Thyroid gland (tissue), 4 donors: ENCODE measurements around the gene RAPGEF1. TPM values are rescaled to one million over a fixed set of nuclear protein-coding genes. Genes with fewer than 3 reads are reported as not detected.

Source experiments
- DNase-seq, 2 donors: peaks; one replicate each; pipeline ENCODE4 v3.0.0-alpha.2; 2019
- H3K27ac ChIP-seq, 3 donors: fragments of 200-600 bp; sonication (generic); 1 replicate in 2 of 3; 2 replicates in 1 of 3; pipeline ENCODE4 v1.5.1; 2016 to 2019; ENCODE audit warnings: mild to moderate bottlenecking in 1 of 3, moderate library complexity in 1 of 3
- H3K27me3 ChIP-seq: fragments of 200-600 bp; sonication (generic); one replicate; pipeline ENCODE4 v1.5.1; 2019
- H3K36me3 ChIP-seq, 2 donors: fragments of 200-600 bp; sonication (generic); one replicate each; pipeline ENCODE4 v1.5.1; 2016 to 2019
- H3K4me1 ChIP-seq, 2 donors: fragments of 200-600 bp; sonication (generic); one replicate each; pipeline ENCODE4 v1.5.1; 2017 to 2019
- H3K4me3 ChIP-seq, 3 donors: fragments of 200-600 bp; sonication (generic); replicated peaks in 1 of 3; 1 replicate in 2 of 3; 2 replicates in 1 of 3; pipeline ENCODE4 v1.5.1; 2016; ENCODE audit warnings: mild to moderate bottlenecking in 1 of 3
- H3K9me3 ChIP-seq: fragments of 200-600 bp; sonication (generic); one replicate; pipeline ENCODE4 v1.5.1; 2017
- CTCF ChIP-seq, 6 experiments: fragments of 200-600 bp in 3 of 6; fragments of 450-650 bp in 3 of 6; sonication (generic) in 3 of 6; IDR thresholded peaks; one replicate each; pipeline ENCODE4 v1.5.1; 2016 to 2019; ENCODE audit warnings: antibody characterized with exemption in 6 of 6, mild to moderate bottlenecking in 2 of 6, inconsistent platforms in 1 of 6, moderate library complexity in 1 of 6
- POLR2A ChIP-seq, 2 donors: fragments of 450-650 bp; IDR thresholded peaks; one replicate each; pipeline ENCODE4 v1.6.1; 2017; ENCODE audit warnings: antibody characterized with exemption in 2 of 2, mild to moderate bottlenecking in 2 of 2, moderate library complexity in 1 of 2
- WGBS, 2 donors: methylation state at CpG; one replicate each; pipeline ENCODE4 v1.1.5; 2017; 5-methylcytosine and 5-hydroxymethylcytosine counted together
- intact Hi-C: fragments of 100-400 bp; cut with DNase I; formaldehyde crosslinking; loops from one replicate; pipeline ENCODE4 v1.15.1; 2023
- total RNA-seq, 4 donors: library from RNA; depleted of rRNA; stranded (reverse); fragments of >200 nt; gene quantifications; one replicate each; pipeline ENCODE4 v1.2.3, GENCODE V29; 2016

Gene RAPGEF1
- total RNA-seq, 4 donors from 2014 or later: 39.6 to 52.5 (median 44.9) TPM

- no peaks in the 10 kb centered on the region for H3K27me3 ChIP-seq
- no peak overlapping the region for H3K4me3 ChIP-seq
- H3K36me3 ChIP-seq: peaks cover 24 to 38% of the 10 kb centered on the region in 2 donors
- intact Hi-C loops: no loop called here
- no peak for TF ChIP-seq CTCF (IDR thresholded peaks at IDR 0.05)
- no peak for TF ChIP-seq POLR2A (IDR thresholded peaks at IDR 0.05)
- H3K4me1 ChIP-seq: no peaks in the 10 kb centered on the region
- no peak overlapping the region for H3K27ac ChIP-seq
- 90 to 91% methylated on average over 20 of the region's 20 CpGs for WGBS, 2 donors
- H3K9me3 ChIP-seq: no peaks in the 10 kb centered on the region
- no peak for DNase-seq
Observed at GRCh38 chr9:131595696-131596429, 144.0 kb downstream of the RAPGEF1 start.

DNA sequence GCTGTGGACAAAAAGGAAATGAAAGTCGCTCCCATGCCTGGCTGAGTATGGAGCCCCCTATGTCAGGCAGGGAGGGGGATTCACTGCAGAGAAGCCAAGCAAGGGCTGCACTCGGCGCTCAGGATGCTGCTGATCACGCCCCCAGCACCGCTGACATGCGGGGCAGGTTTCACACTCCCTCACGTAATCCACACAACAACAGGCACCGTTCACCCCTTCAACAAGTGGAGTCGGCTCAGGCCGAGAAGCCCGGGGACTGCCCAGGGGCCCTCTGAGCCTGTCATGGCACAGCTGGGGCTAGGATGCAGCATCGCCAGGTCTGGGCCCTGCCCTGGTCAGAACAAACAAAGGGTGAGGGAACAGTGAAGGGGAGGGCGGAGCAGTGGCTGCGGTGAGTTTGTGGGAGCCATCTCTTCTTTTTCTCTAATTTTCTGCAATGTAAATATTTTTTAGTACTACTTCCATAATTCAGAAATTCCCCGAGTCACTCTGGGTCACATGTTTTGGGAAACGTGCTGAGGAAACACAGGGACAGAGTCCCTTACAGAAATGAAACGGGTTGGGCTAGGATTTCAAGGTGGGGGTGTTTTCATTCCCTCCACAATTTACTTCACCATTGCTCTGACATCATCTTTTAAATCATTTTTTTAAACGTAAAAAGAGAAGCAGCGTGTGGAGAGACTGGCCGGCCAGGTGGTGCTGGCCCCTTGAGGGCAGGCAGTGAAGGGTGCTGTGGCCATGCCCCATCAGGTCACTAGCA, 144.8 kb downstream of the RAPGEF1 start:
- no peaks in the 10 kb centered on the region for H3K27me3 ChIP-seq
- WGBS, 2 donors: 83 to 86% methylated on average over 19 to 20 of the region's 20 CpGs
- H3K27ac ChIP-seq: no peak overlapping the region
- no peak overlapping the region for H3K4me3 ChIP-seq
- no peaks in the 10 kb centered on the region for H3K4me1 ChIP-seq
- no peaks in the 10 kb centered on the region for H3K9me3 ChIP-seq
- H3K36me3 ChIP-seq: peaks cover 31 to 38% of the 10 kb centered on the region in 2 donors
- intact Hi-C loops: no loop called here
- no peak for DNase-seq
- TF ChIP-seq CTCF (IDR thresholded peaks at IDR 0.05): no peak
- no peak for TF ChIP-seq POLR2A (IDR thresholded peaks at IDR 0.05)

DNA sequence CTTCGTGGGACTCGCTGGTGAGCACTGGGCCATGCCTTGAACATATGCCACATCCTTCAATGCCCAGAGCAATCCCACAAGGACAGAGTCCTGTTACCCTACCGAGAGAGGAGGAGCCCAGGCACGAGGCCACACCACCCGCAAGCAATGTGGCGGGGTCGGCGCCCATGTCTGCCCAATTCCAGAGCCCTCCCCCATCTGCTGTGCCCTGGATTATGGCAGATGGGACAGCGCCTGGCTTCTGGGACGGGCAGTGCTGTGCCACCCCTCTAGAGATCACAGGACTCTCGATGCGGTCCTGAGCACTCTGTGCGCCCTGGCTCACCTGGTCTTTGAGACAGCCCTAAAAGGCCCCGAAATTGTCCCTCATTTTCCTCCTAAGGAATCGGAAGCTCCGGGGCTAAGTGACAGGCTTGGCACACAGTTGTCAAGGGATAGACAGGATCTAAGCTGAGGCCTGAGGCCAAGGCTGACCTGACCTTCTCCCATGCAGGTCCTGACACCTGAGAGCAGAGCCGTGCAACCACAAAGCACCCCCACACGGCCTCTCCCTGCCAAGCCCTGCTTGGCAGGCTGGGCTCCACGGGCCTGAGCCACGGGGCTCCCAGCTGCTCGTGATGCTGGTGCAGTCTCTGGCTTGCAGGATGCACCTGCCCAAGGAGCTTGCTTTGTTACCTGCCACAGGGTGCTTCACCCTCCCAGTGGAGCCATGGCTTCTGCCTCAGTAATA, 145.8 kb downstream of the RAPGEF1 start:
- WGBS, 2 donors: 90 to 96% methylated on average over 7 to 12 of the region's 21 CpGs
- Histone ChIP-seq H3K27me3 (no peaks in the 10 kb centered on the region), H3K4me1 (no peaks in the 10 kb centered on the region), H3K4me3 (no peak overlapping the region), H3K27ac (no peak overlapping the region), H3K9me3 (no peaks in the 10 kb centered on the region), H3K36me3 (peaks cover 33 to 44% of the 10 kb centered on the region in 2 donors)
- intact Hi-C loops: no loop called here
- TF ChIP-seq POLR2A (IDR thresholded peaks at IDR 0.05): no peak
- no peak for TF ChIP-seq CTCF (IDR thresholded peaks at IDR 0.05)
- no peak for DNase-seq

DNA sequence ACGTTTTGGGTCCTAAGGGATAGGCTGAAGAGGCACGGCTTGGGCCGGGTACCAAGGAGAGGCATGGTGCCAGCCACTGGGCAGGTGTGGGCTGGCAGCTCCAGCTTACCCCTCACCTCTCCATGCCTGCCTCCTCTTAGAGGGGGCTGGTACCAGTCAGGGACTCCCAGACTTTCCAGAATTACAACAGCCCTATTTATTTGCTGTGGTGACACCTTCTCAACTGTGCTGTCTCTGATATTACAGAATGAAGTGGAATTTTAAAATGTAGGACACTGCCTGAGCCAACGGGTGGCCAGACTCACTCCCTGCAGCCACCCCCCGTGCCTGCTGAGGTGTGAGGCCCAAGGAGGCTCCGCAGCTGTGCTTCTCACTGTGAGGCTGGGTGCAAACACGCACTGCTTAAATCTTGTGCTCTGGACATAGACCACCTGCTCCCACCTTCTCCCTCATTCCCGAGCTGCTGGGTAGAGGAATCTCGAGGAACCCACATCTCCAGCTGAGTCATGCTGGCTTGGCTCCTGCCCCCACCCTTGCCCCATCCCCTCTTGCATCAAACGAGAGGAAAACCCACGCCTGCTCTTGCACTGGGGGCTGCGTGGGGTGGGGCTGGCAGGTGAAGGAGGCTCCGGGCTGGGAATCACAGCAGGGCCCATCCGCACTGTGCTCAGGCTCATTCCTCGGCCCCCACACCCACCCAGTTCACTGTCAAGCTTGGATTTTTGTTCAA, 146.6 kb downstream of the RAPGEF1 start:
- H3K9me3 ChIP-seq: no peaks in the 10 kb centered on the region
- no peak for DNase-seq
- WGBS, 2 donors: 88 to 89% methylated on average over 15 of the region's 15 CpGs
- H3K4me3 ChIP-seq: no peak overlapping the region
- peaks cover 37 to 49% of the 10 kb centered on the region in 2 donors for H3K36me3 ChIP-seq
- no peak overlapping the region for H3K27ac ChIP-seq
- intact Hi-C loops: no loop called here
- TF ChIP-seq POLR2A (IDR thresholded peaks at IDR 0.05) (no peak), CTCF (IDR thresholded peaks at IDR 0.05) (no peak)
- no peaks in the 10 kb centered on the region for H3K27me3 ChIP-seq
- H3K4me1 ChIP-seq: no peaks in the 10 kb centered on the region
